Aorta (tissue), 5 donors: ENCODE results near the gene MYO18A. TPM values are rescaled to one million over a fixed set of nuclear protein-coding genes. Genes with fewer than 3 reads are reported as not detected.

Experiments
- ATAC-seq: fragments of 200-7000 bp; cut with Tn5 transposase; one replicate; pipeline ENCODE4 v1.9.1; 2022; ENCODE audit warnings: moderate library complexity; ENCODE audit not compliant: low FRiP score
- DNase-seq, 2 donors: peaks; one replicate each; pipeline ENCODE4 v3.0.0-alpha.2; 2020
- H3K27ac ChIP-seq, 2 donors: one replicate each; pipeline ENCODE4 v1.5.1; 2013; ENCODE audit warnings: low read length in 2 of 2, mild to moderate bottlenecking in 2 of 2, moderate library complexity in 2 of 2, control low read depth in 1 of 2, inconsistent platforms in 1 of 2, low read depth in 1 of 2
- H3K27me3 ChIP-seq, 2 donors: one replicate each; pipeline ENCODE4 v1.6.1; 2013; ENCODE audit warnings: control low read depth in 1 of 2, low read length in 1 of 2, mild to moderate bottlenecking in 1 of 2, moderate library complexity in 1 of 2; ENCODE audit not compliant: insufficient read depth in 2 of 2, control insufficient read depth in 1 of 2
- H3K36me3 ChIP-seq, 2 donors: one replicate each; pipeline ENCODE4 v1.6.1; 2013; ENCODE audit warnings: control low read depth in 1 of 2, low read length in 1 of 2, mild to moderate bottlenecking in 1 of 2; ENCODE audit not compliant: insufficient read depth in 2 of 2, control insufficient read depth in 1 of 2
- H3K4me1 ChIP-seq, 2 donors: one replicate each; pipeline ENCODE4 v1.6.1; 2013; ENCODE audit warnings: low read length in 2 of 2, control low read depth in 1 of 2, mild to moderate bottlenecking in 1 of 2, moderate library complexity in 1 of 2; ENCODE audit not compliant: insufficient read depth in 2 of 2, control insufficient read depth in 1 of 2
- H3K4me3 ChIP-seq, 2 donors: one replicate each; pipeline ENCODE4 v1.5.1; 2013; ENCODE audit warnings: low read length in 2 of 2, control low read depth in 1 of 2, mild to moderate bottlenecking in 1 of 2
- H3K9me3 ChIP-seq: one replicate; pipeline ENCODE4 v1.6.1; 2013; ENCODE audit warnings: mild to moderate bottlenecking, low read length; ENCODE audit not compliant: control insufficient read depth
- WGBS, 2 donors: extraction: QIAGEN DNeasy Blood & Tissue Kit; methylation state at CpG; one replicate each; pipeline ENCODE4 v1.1.7; 2013; 5-methylcytosine and 5-hydroxymethylcytosine counted together
- intact Hi-C, 2 donors: fragments of 100-400 bp; cut with DNase I; formaldehyde crosslinking; loops; one replicate each; pipeline versions ENCODE4 v1.14.2 to v1.15.0; 2022
- polyA plus RNA-seq, 2 donors: library from polyadenylated mRNA; stranded (reverse); fragments of 200-250 nt; gene quantifications; one replicate each; pipeline ENCODE4 v1.2.3, GENCODE V29; 2013
- total RNA-seq, 2 donors: library from RNA; stranded (reverse); fragmentation: NEBNext Ultra II Directional; extraction: Animal tissue kit (Norgen Biotek cat#: 25700); gene quantifications; one replicate each; pipeline ENCODE4 v1.2.1, GENCODE V29; 2021
- donor health status: healthy with polysubstance abuse.
- donor health status: Bipolar disorder and iron deficiency.
- donor health status: DM: no; HTN: no; CAD: no.
- donor health status: DM: no; HTN: no; CAD: no.
- donor health status: DM: yes; HTN: yes; CAD: no.

Gene MYO18A
- total and polyA plus RNA-seq, 4 donors, result 17.4 to 116 (median 104) TPM

GRCh38 chr17:29165800-29166506 lies 14.2 kb downstream of the MYO18A start:
- DNase-seq, result no peak
- 93 to 95% methylated on average over 32 of the region's 32 CpGs for WGBS, 2 donors

DNA sequence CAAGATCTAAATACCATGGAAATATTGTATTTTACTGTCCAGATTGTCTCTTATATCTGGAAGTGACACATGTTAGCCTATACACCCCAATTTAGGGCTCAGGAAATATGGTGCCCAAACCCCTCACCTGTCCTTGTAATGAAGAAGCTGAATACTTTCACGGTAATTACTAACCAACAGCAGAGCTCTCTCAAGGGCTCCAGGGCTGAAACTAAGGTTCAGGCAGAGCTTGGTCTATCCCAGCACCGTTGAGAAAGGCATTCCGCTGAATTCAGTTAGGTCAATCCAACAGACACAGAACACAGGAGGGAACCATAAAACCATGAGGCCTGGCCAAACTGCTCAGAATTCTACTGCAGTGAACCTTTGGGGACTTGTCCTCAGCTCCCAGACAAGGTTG lies 14.9 kb downstream of the MYO18A start:
- WGBS, 2 donors, result 94 to 95% methylated on average over 3 of the region's 3 CpGs
- H3K4me1 ChIP-seq, result peaks cover 0 to 3% of the 10 kb centered on the region in 2 donors

More at GRCh38 chr17:29165800-29166506, 14.2 kb downstream of the MYO18A start:
- intact Hi-C loops, result no loop called here
- no peaks in the 10 kb centered on the region for H3K27me3 ChIP-seq
- no peak overlapping the region for H3K4me3 ChIP-seq
- H3K9me3 ChIP-seq, result no peaks in the 10 kb centered on the region
- no peak overlapping the region for H3K27ac ChIP-seq
- H3K4me1 ChIP-seq, result peaks cover 0 to 3% of the 10 kb centered on the region in 2 donors
- peaks cover 0 to 3% of the 10 kb centered on the region in 2 donors for H3K36me3 ChIP-seq
- no peak for ATAC-seq

DNA sequence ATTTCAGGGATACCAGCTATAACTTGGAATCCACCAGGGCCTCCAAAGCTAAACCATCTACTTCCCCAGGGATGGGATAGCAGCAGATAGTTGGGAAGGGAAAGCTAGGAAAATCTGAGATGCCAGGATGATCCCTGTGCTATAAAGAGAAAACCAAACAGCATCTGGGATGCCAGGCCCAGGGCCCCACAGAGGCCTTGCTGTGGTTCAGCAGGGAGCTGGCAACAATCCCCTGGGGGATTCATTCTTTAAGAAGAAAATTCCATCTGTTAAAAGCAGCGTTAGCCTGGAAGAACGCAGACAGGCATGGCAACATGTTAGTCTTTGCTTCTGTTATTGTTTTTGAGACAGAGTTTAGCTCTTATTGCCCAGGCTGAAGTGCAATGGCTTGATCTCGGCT lies 16.6 kb downstream of the MYO18A start:
- intact Hi-C loops, result no loop called here
- Histone ChIP-seq H3K9me3 (no peaks in the 10 kb centered on the region), H3K27ac (no peak overlapping the region), H3K4me3 (no peak overlapping the region), H3K36me3 (peaks cover 0 to 3% of the 10 kb centered on the region in 2 donors), H3K4me1 (peaks cover 0 to 3% of the 10 kb centered on the region in 2 donors), H3K27me3 (no peaks in the 10 kb centered on the region)
- ATAC-seq (no peak), DNase-seq (peak in 1 of 2 donors; percentile 56)
- 17 to 35% methylated on average over 3 of the region's 3 CpGs for WGBS, 2 donors

More for the DNA sequence above, 14.9 kb downstream of the MYO18A start:
- Histone ChIP-seq H3K27ac (no peak overlapping the region), H3K9me3 (no peaks in the 10 kb centered on the region), H3K36me3 (peaks cover 0 to 3% of the 10 kb centered on the region in 2 donors), H3K27me3 (no peaks in the 10 kb centered on the region), H3K4me3 (no peak overlapping the region)
- intact Hi-C loops, result no loop called here
- no peak for DNase-seq
- ATAC-seq, result no peak

- no peaks in the 10 kb centered on the region for H3K9me3 ChIP-seq
- no peak overlapping the region for H3K4me3 ChIP-seq
- no peak overlapping the region for H3K27ac ChIP-seq
- WGBS, 2 donors, result 50 to 65% methylated on average over 6 of the region's 6 CpGs
- intact Hi-C loops, result no loop called here
- H3K36me3 ChIP-seq, result peaks cover 0 to 3% of the 10 kb centered on the region in 2 donors
- DNase-seq (peak; percentile 54 to 64), ATAC-seq (peak; percentile 28)
- peaks cover 0 to 3% of the 10 kb centered on the region in 2 donors for H3K4me1 ChIP-seq
- H3K27me3 ChIP-seq, result no peaks in the 10 kb centered on the region
Observed at GRCh38 chr17:29162909-29163341, 17.3 kb downstream of the MYO18A start.

DNA sequence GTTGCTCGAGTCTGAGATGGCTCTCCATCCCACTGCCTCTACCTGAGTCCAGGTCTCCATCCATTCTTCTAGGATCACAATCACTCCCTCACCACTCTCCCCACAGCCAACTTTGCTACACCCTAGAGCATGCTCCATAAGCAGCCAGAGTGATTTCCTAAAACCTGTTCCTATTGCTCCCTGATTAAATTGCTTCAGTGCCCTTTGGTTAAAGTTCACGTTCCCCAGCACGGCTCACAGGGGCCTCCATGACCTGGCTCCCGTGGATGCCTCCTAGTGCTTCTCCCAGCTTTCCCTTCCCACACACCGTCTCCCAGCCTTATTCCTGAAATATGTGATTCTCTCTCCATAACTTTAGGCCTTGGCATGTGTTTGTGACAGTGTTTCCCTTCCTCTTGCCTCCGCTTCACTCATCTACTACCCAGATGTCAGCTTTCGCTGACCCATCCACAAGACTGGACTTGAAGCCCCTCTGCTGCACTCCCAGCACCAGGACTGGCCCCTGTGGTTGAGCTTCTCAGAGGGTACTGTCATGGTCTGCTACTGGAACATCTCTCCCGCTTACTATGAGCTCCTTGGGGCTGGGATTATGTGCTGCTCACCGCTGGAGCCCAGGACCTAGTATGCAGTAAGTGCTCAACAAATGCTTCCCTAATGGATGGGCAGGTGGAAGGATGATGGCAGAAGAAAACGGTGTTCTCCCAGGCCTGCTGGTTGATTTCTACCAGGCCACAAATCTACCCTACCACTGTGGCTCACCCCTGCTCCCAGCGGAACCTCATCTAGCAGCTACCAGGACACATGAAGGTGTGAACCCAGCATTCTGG lies 17.9 kb downstream of the MYO18A start:
- DNase-seq (no peak), ATAC-seq (no peak)
- no peaks in the 10 kb centered on the region for H3K9me3 ChIP-seq
- intact Hi-C loops, result no loop called here
- peaks cover 0 to 3% of the 10 kb centered on the region in 2 donors for H3K4me1 ChIP-seq
- no peaks in the 10 kb centered on the region for H3K27me3 ChIP-seq
- no peak overlapping the region for H3K27ac ChIP-seq
- WGBS, 2 donors, result 97% methylated on average over 11 of the region's 11 CpGs
- no peak overlapping the region for H3K4me3 ChIP-seq
- H3K36me3 ChIP-seq, result peaks cover 0 to 3% of the 10 kb centered on the region in 2 donors

- ATAC-seq (no peak), DNase-seq (peak in 1 of 2 donors; percentile 17)
- Histone ChIP-seq H3K9me3 (no peaks in the 10 kb centered on the region), H3K4me3 (no peak overlapping the region), H3K27me3 (no peaks in the 10 kb centered on the region), H3K36me3 (no peaks in the 10 kb centered on the region), H3K4me1 (peaks cover 2 to 3% of the 10 kb centered on the region in 2 donors), H3K27ac (no peak overlapping the region)
- intact Hi-C loops, result no loop called here
- 89 to 95% methylated on average over 2 of the region's 2 CpGs for WGBS, 2 donors
Observed at GRCh38 chr17:29160253-29160652, 19.9 kb downstream of the MYO18A start.

- H3K36me3 ChIP-seq, result no peaks in the 10 kb centered on the region
- no peaks in the 10 kb centered on the region for H3K9me3 ChIP-seq
- peak in 1 of 2 donors; percentile 9 for DNase-seq
- no peak overlapping the region for H3K4me3 ChIP-seq
- H3K27me3 ChIP-seq, result no peaks in the 10 kb centered on the region
- H3K4me1 ChIP-seq, result peaks cover 3 to 7% of the 10 kb centered on the region in 2 donors
- ATAC-seq, result no peak
- intact Hi-C loops, result no loop called here
- no peak overlapping the region for H3K27ac ChIP-seq
- 65 to 72% methylated on average over 3 of the region's 3 CpGs for WGBS, 2 donors
Observed at GRCh38 chr17:29159306-29159860, 20.8 kb downstream of the MYO18A start.

DNA sequence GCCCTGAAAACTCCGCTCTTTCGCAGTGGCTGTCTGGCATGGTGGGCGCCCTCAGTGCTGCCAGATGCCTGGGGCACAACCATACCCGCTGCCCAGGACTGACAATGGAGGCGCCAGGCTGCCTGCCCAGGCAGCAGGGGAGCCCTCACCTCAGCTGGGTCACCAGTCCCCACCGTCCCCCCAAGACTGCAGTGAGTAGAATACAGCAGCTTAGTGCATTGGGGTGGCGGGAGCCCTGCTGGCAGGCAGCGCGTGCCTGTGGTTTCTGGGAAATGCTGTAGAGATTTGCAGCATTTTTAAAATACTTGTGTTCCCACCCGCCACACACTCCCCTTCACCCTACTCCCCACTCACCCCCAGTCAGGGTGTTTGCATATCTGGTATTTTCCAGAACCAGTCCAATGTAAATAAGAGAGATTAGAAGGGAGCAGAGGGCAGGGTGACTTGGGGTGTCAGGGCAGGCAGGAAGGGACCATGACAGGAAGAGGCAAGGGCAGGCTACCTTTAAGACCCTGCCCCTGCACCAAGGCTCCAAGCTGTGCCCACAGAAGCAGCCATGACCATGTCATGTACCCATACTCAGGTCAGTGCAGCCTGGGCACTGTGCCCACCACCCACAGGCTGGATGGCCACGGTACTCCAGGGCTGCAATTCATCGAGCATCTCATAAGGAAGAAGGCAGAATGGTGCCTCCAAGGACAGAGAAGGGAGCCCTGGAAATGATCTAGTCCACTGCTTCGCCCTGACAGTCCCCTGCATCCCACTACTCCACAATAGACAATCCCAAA lies 21.5 kb downstream of the MYO18A start:
- Histone ChIP-seq H3K36me3 (no peaks in the 10 kb centered on the region), H3K9me3 (no peaks in the 10 kb centered on the region), H3K4me3 (no peak overlapping the region), H3K27ac (no peak overlapping the region), H3K4me1 (peaks cover 3 to 7% of the 10 kb centered on the region in 2 donors), H3K27me3 (no peaks in the 10 kb centered on the region)
- DNase-seq, result peak in 1 of 2 donors; percentile 77
- intact Hi-C loops, result no loop called here
- no peak for ATAC-seq
- 62 to 69% methylated on average over 13 of the region's 13 CpGs for WGBS, 2 donors
